PC-9 (cell line): Measurements from ENCODE around the gene PCDH9.

Source experiments
- CTCF ChIP-seq: fragments of 200-600 bp; sonication (generic); conservative IDR thresholded peaks from 2 replicates; pipeline ENCODE4 v1.6.1; 2017; ENCODE audit warnings: mixed run types, antibody characterized with exemption, mild to moderate bottlenecking, moderate library complexity
- EZH2 ChIP-seq: fragments of 200-600 bp; sonication (generic); IDR thresholded peaks from 2 replicates; pipeline ENCODE4 v1.8.0; 2017; ENCODE audit warnings: antibody characterized with exemption, low read depth

GRCh38 chr13:66468656-66469055, 761.5 kb downstream of the PCDH9 start:
- TF ChIP-seq CTCF (no peak), EZH2 (no peak)
